OCI-LY1 (cell line): Measurements from ENCODE around the gene CACNA1C.

ENCODE experiments used
- H2AFZ ChIP-seq: fragments of 200-600 bp; sonication (generic), shearing (Covaris generic); 2 replicates; pipeline ENCODE4 v1.6.0; 2014; ENCODE audit warnings: antibody characterized with exemption, mild to moderate bottlenecking, low read length
- H3F3A ChIP-seq: fragments of 200-600 bp; sonication (generic), shearing (Covaris generic); 2 replicates; pipeline ENCODE4 v1.6.0; 2014; ENCODE audit warnings: mild to moderate bottlenecking, antibody characterized with exemption, low read length, moderate library complexity; ENCODE audit not compliant: insufficient read depth
- H3K27ac ChIP-seq: fragments of 200-600 bp; sonication (generic); 2 replicates; pipeline ENCODE4 v1.5.1; 2014; ENCODE audit warnings: low read length, mixed run types, mild to moderate bottlenecking, low read depth; ENCODE audit not compliant: poor library complexity, severe bottlenecking
- H3K27me3 ChIP-seq: fragments of 200-600 bp; sonication (generic); 2 replicates; pipeline ENCODE4 v1.6.0; 2014; ENCODE audit warnings: antibody characterized with exemption, mild to moderate bottlenecking, low read length, moderate library complexity; ENCODE audit not compliant: insufficient read depth
- H3K36me3 ChIP-seq: fragments of 200-600 bp; sonication (generic); 2 replicates; pipeline ENCODE4 v1.6.1; 2014; ENCODE audit warnings: mild to moderate bottlenecking, antibody characterized with exemption, low read length, moderate library complexity, mixed read lengths; ENCODE audit not compliant: insufficient read depth
- H3K4me1 ChIP-seq: fragments of 200-600 bp; sonication (generic); 2 replicates; pipeline ENCODE4 v1.5.1; 2014; ENCODE audit warnings: mild to moderate bottlenecking, low read length, moderate library complexity; ENCODE audit not compliant: insufficient read depth, severe bottlenecking
- H3K4me2 ChIP-seq: fragments of 200-600 bp; sonication (generic), shearing (Covaris generic); 2 replicates; pipeline ENCODE4 v1.6.1; 2014; ENCODE audit warnings: low read length
- H3K4me3 ChIP-seq: fragments of 200-600 bp; sonication (generic); 2 replicates; pipeline ENCODE4 v1.5.1; 2014; ENCODE audit warnings: low read length, low read depth, mild to moderate bottlenecking, mixed read lengths; ENCODE audit not compliant: poor library complexity, severe bottlenecking
- H3K79me2 ChIP-seq: fragments of 200-600 bp; shearing (Covaris generic); 2 replicates; pipeline ENCODE4 v1.6.1; 2016; ENCODE audit warnings: mixed run types, low read length, mixed read lengths; ENCODE audit not compliant: insufficient read depth
- H3K9ac ChIP-seq: fragments of 200-600 bp; sonication (generic), shearing (Covaris generic); 2 replicates; pipeline ENCODE4 v1.6.1; 2014; ENCODE audit warnings: mild to moderate bottlenecking, low read length, mixed read lengths
- H3K9me2 ChIP-seq: fragments of 200-600 bp; sonication (generic), shearing (Covaris generic); 2 replicates; pipeline ENCODE4 v1.6.1; 2014; ENCODE audit warnings: low read depth, mild to moderate bottlenecking, low read length, mixed read lengths
- H3K9me3 ChIP-seq: fragments of 200-600 bp; shearing (Covaris generic); 2 replicates; pipeline ENCODE4 v1.6.1; 2014; ENCODE audit warnings: low read length, mixed read lengths
- H4K20me1 ChIP-seq: fragments of 200-600 bp; sonication (generic), shearing (Covaris generic); 2 replicates; pipeline ENCODE4 v1.6.0; 2016; ENCODE audit warnings: mild to moderate bottlenecking, low read length; ENCODE audit not compliant: insufficient read depth
- CTCF ChIP-seq: fragments of 200-600 bp; sonication (generic), shearing (Covaris generic); IDR thresholded peaks from 2 replicates; pipeline ENCODE4 v1.5.1; 2017; ENCODE audit warnings: mild to moderate bottlenecking, antibody characterized with exemption, low read length, moderate library complexity, mixed read lengths
- EZH2 ChIP-seq: fragments of 200-600 bp; sonication (generic), shearing (Covaris generic); IDR thresholded peaks from 2 replicates; pipeline ENCODE4 v1.8.0; 2017; ENCODE audit warnings: borderline replicate concordance, mixed run types, mild to moderate bottlenecking, antibody characterized with exemption, low read length, moderate library complexity, mixed read lengths

CACNA1C gene

GRCh38 chr12:2593045-2593444 lies 540.3 kb downstream of the CACNA1C start:
- no peak overlapping the region for H2AFZ ChIP-seq
- no peak overlapping the region for H3K4me2 ChIP-seq
- H3K4me3 ChIP-seq, result no peak overlapping the region
- peaks cover 6% of the 10 kb centered on the region for H3K9me3 ChIP-seq
- no peaks in the 10 kb centered on the region for H3K9me2 ChIP-seq
- H3K27ac ChIP-seq, result no peak overlapping the region
- no peaks in the 10 kb centered on the region for H3F3A ChIP-seq
- peaks cover 7% of the 10 kb centered on the region; the same call in 1 of the 2 replicates for H3K27me3 ChIP-seq
- no peak for TF ChIP-seq EZH2
- TF ChIP-seq CTCF, result no peak
- H3K36me3 ChIP-seq, result no peaks in the 10 kb centered on the region
- no peaks in the 10 kb centered on the region for H4K20me1 ChIP-seq
- H3K9ac ChIP-seq, result no peak overlapping the region
- H3K79me2 ChIP-seq, result no peaks in the 10 kb centered on the region
- H3K4me1 ChIP-seq, result no peaks in the 10 kb centered on the region

DNA sequence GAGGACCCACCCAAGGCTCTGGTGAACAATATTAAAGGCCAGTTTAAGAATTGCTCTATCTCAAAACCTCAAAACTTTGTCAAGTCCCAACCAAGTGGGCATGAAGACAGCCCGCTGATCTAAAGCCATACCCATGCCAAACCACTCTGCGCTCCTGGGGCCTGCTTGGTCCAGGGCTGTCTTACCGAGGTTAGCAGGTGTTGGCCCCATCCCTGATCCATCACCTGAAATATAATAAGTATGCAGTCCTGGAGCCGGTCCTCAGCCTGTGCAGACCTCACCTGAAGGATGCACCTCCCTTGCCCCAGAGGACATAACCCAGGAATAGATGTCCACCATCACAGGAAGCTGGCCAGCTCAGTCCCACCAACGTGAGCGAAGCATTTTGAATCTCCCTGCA lies 543.7 kb downstream of the CACNA1C start:
- Histone ChIP-seq H4K20me1 (no peaks in the 10 kb centered on the region), H3K27me3 (peaks cover 7% of the 10 kb centered on the region; the same call in 1 of the 2 replicates), H3K27ac (no peak overlapping the region), H3F3A (no peaks in the 10 kb centered on the region), H3K9me3 (peaks cover 6% of the 10 kb centered on the region), H3K9me2 (no peaks in the 10 kb centered on the region), H2AFZ (no peak overlapping the region), H3K36me3 (no peaks in the 10 kb centered on the region), H3K9ac (no peak overlapping the region), H3K4me1 (no peaks in the 10 kb centered on the region), H3K4me3 (no peak overlapping the region), H3K4me2 (no peak overlapping the region), H3K79me2 (no peaks in the 10 kb centered on the region)
- TF ChIP-seq CTCF, result no peak
- no peak for TF ChIP-seq EZH2

DNA sequence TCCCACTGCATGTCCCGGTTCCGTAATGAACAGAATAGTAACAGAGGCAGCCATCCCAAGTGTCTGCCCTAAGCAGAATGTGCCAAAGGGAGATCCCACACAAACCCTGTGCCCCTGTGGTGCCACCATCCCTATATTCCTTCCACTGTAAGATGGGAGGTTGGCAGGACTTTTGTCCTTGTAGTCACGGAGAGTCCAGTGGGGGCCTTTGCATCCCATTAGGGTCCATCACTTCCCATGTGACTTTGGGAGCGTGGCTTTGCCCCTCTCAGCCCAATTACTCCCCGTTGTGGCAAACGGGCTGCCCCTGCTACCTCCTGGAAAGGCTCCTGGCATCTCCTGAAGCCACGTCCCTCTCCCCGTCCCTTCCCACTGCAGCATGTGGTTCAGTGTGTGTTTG lies 552.5 kb downstream of the CACNA1C start:
- H3K79me2 ChIP-seq, result no peaks in the 10 kb centered on the region
- H2AFZ ChIP-seq, result no peak overlapping the region
- no peaks in the 10 kb centered on the region for H3F3A ChIP-seq
- H3K4me3 ChIP-seq, result no peak overlapping the region
- H3K27ac ChIP-seq, result no peak overlapping the region
- no peaks in the 10 kb centered on the region for H3K9me3 ChIP-seq
- no peaks in the 10 kb centered on the region for H4K20me1 ChIP-seq
- TF ChIP-seq EZH2 (no peak), CTCF (no peak)
- H3K27me3 ChIP-seq, result peaks cover 3% of the 10 kb centered on the region; the same call in 1 of the 2 replicates
- H3K4me2 ChIP-seq, result no peak overlapping the region
- no peaks in the 10 kb centered on the region for H3K4me1 ChIP-seq
- no peaks in the 10 kb centered on the region for H3K9me2 ChIP-seq
- H3K36me3 ChIP-seq, result no peaks in the 10 kb centered on the region
- H3K9ac ChIP-seq, result no peak overlapping the region
